Muscle of back (tissue), 13 donors: ENCODE results near the gene TBL1X. TPM values are rescaled to one million over a fixed set of nuclear protein-coding genes. Genes with fewer than 3 reads are reported as not detected.
"Not testable (repeated sequence)": the region's sequence is repeated elsewhere in the genome, so short reads cannot be mapped to it uniquely, and the experiment has no call there.

ENCODE experiments used
- DNase-seq, 3 donors: peaks; one replicate each; pipeline versions ENCODE4 v3.0.0 to v3.0.0-alpha.2; 2013
- long read RNA-seq, 9 donors: transcript quantifications; one replicate each; lab custom pipeline, GENCODE V29; 2026
- polyA plus RNA-seq, 10 donors: library from polyadenylated mRNA; unstranded; fragments of 120-200 nt; gene quantifications; one replicate each; pipeline ENCODE4 v1.2.1, GENCODE V29; 2013; ENCODE audit not compliant: insufficient read length in 10 of 10

TBL1X gene
- polyA plus RNA-seq = 10 to 100 TPM; 10.1 to 18.6 (median 12.0) TPM
- long read RNA-seq, donor 1, full-length matches to known transcripts = 2 of 2 reads
- long read RNA-seq, donor 1, partial matches to known transcripts = 0 of 2 reads
- long read RNA-seq, donor 1, other reads (novel, unspliced or antisense) = 0 of 2 reads
- long read RNA-seq, donor 2, full-length matches to known transcripts = 1 of 1 reads
- long read RNA-seq, donor 2, partial matches to known transcripts = 0 of 1 reads
- long read RNA-seq, donor 2, other reads (novel, unspliced or antisense) = 0 of 1 reads
- long read RNA-seq, donor 3 = 0 reads
- long read RNA-seq, donor 4 = 0 reads
- long read RNA-seq, donor 5 = 0 reads
- long read RNA-seq, donor 6, full-length matches to known transcripts = 2 of 2 reads
- long read RNA-seq, donor 6, partial matches to known transcripts = 0 of 2 reads
- long read RNA-seq, donor 6, other reads (novel, unspliced or antisense) = 0 of 2 reads
- long read RNA-seq, donor 7 = 0 reads
- long read RNA-seq, donor 8 = 0 reads
- long read RNA-seq, donor 9 = 0 reads

- peak in 2 of 3 donors; percentile 40 to 59 for DNase-seq
Observed at GRCh38 chrX:9464435-9465371, at the start of gene TBL1X. Gene TBL1X (plus strand): TSS chrX:9465058. CDS start chrX:9653587, 188,529 bp downstream.

GRCh38 chrX:9416562-9417348 lies 48.1 kb upstream of the TBL1X start:
- DNase-seq = peak; percentile 16 to 56 (median 17)

DNA sequence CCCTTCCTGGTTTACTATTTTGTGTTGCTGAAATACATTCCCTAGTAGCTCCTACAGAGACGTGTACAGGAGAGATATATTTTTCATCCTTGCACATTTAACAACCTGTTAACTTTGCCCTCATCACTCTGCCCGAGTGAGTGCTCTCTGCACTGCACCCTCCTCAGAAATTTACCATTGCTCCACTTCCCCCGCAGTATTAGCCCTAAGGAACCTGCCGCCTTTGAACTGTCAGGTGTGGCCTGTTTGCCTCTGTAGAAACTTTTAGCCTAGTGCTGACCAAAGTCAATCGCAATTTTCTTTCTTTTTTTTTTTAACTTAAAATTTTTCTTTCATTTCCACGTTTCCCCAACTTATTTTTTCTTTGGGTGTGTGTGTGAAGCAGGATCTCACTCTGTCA lies 46.6 kb upstream of the TBL1X start:
- no peak for DNase-seq

GRCh38 chrX:9420275-9421265 lies 44.3 kb upstream of the TBL1X start:
- no peak for DNase-seq

DNA sequence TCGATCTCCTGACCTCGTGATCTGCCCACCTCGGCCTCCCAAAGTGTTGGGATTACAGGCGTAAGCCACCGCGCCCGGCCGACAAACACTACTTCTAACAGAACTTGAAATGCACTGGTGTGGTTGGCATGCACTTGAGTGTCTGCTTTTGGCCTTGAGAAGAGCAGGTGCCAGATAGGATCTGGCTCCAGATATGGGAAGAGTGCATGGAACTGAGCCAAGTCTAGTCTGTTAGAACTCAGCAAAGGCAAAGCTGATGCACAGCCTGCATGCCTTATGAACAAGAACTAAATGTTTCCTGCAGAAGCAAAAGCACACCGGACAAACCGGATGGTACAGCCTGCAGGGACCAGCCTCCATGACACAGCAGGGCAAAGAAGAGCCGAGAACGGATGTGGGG lies 35.1 kb upstream of the TBL1X start:
- peak in 1 of 3 donors; percentile 16 for DNase-seq

GRCh38 chrX:9430346-9430921 lies 34.4 kb upstream of the TBL1X start:
- DNase-seq = no peak

DNA sequence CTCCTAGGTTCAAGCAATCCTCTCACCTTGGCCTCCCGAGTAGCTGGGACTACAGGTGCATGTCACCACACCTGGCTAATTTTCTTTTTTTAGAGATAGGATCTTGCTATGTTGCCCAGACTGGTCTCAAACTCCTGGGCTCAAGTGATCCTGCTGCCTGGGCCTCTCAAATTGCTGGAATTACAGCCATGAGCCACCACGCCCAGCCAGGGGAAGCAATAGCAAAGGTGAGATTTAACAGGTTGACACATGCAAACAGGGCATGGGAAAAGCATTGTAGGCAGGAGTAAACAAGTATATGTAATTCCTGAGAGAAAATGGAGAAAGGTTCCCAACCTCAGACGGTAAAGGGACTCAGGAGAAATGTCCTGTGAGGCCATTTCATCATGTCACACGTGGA lies 33.6 kb upstream of the TBL1X start:
- DNase-seq = no peak

DNA sequence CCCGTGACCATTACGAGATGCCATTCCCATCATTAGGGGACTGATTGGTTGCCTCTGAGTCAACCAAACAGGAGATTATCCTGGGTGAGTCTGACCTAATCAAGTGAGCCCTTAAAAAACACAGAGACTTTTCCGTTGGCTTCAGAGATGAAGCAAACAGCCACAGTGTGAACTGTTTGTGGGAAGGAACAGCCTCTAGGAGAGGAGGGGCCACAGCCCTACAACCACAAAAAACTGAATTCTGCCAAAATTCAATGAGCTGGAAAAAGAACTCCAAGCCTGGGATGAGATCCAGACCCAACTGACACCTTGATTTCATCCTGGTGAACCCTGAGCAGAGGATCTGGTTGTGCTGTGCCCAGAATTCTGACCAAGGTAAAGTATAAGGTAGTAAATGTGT lies 31.3 kb upstream of the TBL1X start:
- DNase-seq = no peak

- no peak for DNase-seq
Observed at GRCh38 chrX:9434051-9434550, 30.8 kb upstream of the TBL1X start.

DNA sequence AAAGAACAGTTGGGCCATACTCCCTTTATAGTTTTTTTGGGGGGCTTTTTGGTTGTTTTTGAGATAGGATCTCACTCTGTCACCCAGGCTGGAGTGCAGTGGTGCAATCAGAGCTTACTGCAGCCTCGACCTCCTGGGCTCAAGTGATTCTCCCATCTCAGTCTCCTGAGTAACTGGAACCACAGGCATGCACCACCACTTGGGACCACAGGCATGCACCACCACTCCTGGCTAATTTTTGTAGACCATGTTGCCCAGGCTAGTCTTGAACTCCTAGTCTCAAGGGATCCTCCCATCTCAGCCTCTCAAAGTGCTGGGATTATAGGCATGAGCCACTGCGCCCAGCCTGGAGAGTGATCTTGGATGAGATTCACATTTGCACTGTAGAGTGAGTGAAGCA lies 29.8 kb upstream of the TBL1X start:
- DNase-seq = not testable (repeated sequence)

DNA sequence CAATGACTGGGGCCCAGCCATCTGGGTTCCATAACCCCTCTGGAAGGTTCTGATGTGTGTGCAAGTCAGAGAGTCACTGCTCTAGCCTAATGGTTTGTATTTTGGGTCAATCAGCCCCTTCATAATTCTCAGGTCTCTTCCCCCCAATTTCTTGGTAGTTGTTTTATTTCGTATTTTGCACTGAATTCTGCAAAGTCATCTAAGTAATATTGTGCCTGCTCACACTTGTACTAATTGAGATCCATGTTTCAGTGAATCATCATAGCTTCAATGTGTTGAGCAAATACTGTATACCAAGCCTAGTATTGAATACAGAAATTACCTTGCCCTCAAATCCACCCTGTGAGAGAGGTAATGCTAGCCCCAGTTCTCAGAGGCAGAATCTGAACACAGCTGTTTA lies 28.0 kb upstream of the TBL1X start:
- no peak for DNase-seq

DNA sequence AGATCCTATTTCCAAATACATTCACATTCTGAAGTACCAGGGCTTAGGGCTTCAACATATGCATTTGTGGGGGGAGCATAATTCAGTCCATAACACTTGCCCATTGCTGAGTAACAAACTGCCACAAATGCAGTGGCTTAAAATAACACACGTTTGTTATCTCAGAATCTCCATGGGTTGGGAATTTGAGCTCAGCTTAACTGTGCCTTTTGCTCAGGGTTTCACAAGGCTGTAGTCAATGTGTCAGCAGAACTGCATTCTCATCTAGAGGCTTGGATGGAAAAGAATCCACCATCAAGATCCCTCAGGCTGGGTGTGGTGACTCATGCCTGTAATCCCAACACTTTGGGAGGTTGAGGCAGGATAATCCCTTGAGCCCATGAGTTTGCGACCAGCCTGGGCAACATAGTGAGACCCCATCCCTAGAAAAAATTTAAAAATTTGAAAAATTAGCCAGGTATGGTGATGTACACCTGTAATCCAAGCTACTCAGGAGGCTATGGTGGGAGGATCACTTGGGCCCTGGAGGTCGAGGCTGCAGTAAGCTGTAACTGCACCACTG lies 25.8 kb upstream of the TBL1X start:
- DNase-seq = no peak

- DNase-seq = no peak
Observed at GRCh38 chrX:9440116-9440844, 24.6 kb upstream of the TBL1X start.

DNA sequence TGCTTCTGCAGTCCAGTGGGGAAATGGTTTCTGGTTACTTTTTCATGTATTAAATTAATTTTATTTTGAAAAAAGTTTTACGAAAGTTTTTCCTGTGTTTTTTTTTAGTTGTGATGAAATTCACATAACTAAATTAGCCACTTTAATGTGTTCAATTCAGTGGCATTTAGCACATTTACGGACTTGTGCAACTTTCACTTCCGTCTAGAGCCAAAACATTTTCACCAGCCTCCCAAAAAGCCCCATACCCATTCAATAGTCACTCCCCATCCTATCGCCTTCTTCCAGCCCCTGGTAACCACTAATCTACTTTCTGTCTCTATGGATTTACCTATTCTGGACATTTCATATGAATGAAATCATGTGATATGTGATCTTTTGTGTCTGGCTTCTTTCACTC lies 22.8 kb upstream of the TBL1X start:
- no peak for DNase-seq

- no peak for DNase-seq
Observed at GRCh38 chrX:9443327-9443726, 21.5 kb upstream of the TBL1X start.

DNA sequence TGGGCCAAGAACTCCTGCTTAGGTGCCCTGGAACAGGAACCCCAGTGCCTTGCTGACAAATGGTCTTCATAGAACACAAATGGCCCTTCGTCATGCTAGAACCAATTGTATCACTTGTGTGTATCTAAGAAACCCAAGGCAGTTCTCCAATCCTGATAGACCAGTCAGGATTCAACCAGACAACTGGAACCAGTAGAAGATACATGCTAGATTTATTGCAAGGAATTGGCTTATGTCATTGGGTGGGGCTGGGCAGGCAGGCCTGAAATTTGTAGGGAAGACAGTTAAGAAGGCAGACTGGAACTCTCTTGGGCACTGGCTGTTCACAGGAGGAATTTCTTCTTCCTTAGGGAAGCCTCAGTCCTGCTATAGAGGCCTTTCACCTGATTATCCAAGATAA lies 17.0 kb upstream of the TBL1X start:
- DNase-seq = no peak

DNA sequence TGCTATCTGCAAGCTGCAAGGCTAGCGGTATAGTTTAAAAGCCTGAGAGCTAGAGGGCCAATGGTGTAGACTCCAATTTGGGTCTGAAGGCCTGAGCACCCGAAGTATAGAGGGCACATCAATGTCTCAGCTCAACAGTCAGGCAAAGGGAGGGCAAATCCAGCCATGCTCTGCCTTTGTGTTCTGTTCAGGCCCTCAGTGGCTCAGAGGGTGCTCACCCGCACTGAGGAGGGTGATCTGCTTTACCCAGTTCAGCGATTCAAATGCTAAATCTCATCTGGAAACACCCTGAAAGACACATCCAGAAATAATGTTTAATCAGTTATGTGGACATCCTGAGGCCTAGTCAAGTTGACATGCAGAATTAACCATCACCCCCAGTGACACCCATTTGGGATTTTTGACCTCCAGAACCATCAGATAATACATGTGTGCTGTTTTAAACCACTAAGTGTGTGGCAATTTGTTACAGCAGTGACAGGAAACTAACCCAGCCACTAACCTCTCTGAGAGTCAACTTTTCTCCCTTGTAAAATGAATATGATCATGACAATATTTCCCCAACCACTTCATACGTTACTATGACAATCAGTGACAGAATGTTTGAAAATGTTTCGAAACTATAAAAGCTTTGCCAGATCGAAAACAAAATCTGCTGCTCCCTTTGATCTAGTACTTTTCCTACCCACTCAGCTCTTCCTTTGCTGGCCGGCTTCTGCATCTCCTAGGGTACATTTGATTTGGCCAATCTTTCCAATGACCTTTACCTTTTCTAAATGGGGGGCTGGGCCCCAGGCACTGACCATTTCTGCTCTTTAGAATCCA lies 8.4 kb upstream of the TBL1X start:
- no peak for DNase-seq

- not testable (repeated sequence) for DNase-seq
Observed at GRCh38 chrX:9458034-9458433, 6.8 kb upstream of the TBL1X start.
